Measurements from ENCODE around the gene DNAJC6.
"Not testable (repeated sequence)": the region's sequence is repeated elsewhere in the genome, so short reads cannot be mapped to it uniquely, and the experiment has no call there.

Gene DNAJC6

GRCh38 chr1:65431111-65431705 lies 121.9 kb downstream of the DNAJC6 start:
- no peak for DNase-seq (ENCODE audit: low read depth in 2 of 2)

GRCh38 chr1:65432918-65433317 lies 123.6 kb downstream of the DNAJC6 start:
- no peak for DNase-seq (ENCODE audit: low read depth in 2 of 2)

DNA sequence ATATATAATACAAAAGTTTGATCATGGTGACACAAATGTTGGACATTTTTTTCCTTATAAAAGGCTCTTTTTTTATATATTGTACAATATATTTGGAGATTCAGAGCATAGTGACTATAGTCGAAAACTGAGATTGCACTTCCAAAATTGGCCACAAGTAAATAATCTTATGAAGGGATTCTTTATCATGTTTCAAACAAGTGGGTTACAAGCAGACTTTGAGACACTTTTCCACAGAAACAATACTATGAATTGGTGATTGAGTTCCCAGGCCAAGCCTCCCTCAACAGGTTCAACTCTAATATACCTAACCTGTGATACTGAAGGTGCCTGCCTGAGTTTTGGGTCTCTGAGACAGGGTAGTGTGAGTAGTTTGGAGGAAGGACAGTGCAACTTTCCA lies 124.9 kb downstream of the DNAJC6 start:
- DNase-seq (ENCODE audit: low read depth in 2 of 2): no peak

DNA sequence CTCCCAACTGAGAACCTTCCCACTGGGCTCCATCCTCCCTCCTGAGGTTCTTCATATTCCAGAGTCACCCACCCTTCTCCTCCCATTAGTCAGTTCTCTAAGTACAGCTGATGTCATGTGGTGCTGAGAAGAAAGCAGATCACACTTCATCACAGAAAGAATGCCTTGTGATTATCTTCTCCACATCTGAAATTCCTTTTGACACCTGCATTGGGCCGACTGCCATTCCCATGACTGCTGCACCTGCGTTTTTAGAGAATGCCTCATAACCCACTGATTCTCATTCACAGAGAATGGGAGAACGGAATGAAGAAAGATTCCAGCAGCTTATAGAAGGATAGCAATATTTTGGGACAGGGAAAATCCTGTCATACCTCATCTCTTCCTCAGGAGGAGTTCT lies 125.4 kb downstream of the DNAJC6 start:
- DNase-seq (ENCODE audit: low read depth in 2 of 2): no peak

GRCh38 chr1:65435987-65436386 lies 126.6 kb downstream of the DNAJC6 start:
- DNase-seq (ENCODE audit: low read depth in 2 of 2): no peak

- no peak for DNase-seq (ENCODE audit: low read depth in 2 of 2)
Measured at GRCh38 chr1:65437616-65438015, 128.3 kb downstream of the DNAJC6 start.

DNA sequence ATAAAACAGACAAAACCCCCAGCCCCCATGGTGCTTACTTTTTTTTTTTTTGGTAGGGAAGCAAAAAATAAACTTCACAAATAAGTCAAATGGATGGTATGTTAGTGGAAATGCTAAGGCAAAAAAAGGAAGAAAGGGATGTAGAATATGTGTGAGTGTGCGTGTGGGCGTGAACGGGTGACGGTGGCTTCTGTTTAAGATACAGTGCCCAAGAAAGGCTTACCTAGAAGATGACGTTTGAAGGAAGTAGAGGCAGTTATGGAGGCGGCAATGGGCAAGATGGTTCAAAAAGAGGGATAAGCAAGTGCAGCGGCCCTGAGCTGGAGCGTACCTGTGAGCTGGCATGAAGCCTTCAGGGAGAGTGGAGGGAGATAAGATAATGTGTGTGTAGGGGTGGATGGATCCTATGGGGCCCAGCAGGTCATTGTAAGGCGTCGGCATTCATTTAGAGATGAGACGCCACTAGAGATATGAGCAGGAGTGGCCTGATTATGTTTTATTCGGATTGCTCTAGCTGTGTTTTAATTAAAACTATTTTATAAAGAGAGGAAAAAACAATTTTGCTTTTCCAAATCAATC lies 131.1 kb downstream of the DNAJC6 start:
- no peak for DNase-seq (ENCODE audit: low read depth in 2 of 2)

GRCh38 chr1:65440915-65441314 lies 131.6 kb downstream of the DNAJC6 start:
- no peak for DNase-seq (ENCODE audit: low read depth in 2 of 2)

- no peak for DNase-seq (ENCODE audit: low read depth in 2 of 2)
Measured at GRCh38 chr1:65441464-65441863, 132.1 kb downstream of the DNAJC6 start.

DNA sequence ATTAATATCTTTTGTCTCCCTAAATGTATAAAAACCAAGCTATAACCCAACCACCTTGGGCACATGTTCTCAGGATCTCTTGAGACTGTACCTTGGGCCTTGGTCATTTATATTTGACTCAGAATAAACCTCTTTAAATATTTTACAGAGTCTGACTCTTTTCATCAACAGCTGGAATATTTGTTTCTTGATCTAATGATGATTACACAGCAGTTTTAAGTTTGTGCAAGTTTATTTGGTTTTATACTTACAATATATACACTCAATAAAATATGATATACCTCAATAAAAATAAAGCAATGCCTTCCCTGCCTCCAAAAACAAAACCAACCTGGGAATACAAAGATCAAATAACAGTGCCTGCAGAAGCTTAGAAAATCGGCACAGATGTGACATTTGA lies 133.1 kb downstream of the DNAJC6 start:
- DNase-seq (ENCODE audit: low read depth in 2 of 2): no peak

- DNase-seq (ENCODE audit: low read depth in 2 of 2): no peak
Measured at GRCh38 chr1:65443647-65444046, 134.3 kb downstream of the DNAJC6 start.

- DNase-seq (ENCODE audit: low read depth in 2 of 2): no peak
Measured at GRCh38 chr1:65444128-65444640, 134.8 kb downstream of the DNAJC6 start.

DNA sequence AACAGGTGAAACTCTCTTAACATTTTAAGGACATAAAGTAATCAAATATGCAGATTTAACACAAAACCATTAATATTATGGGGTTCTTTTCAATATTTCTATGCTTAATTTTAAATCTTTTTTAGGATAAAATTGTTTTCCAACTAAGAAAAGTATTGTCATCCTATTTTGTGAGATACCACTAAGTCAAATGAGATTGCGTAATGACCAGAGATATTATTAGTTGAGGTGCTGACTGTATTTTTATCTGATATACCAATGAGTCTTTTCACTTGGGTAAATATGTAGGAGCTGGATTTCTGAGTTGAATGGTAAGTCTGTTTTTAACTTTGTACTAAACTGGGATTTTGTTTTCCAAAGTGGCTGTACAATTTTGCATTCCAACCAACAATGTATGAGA lies 136.5 kb downstream of the DNAJC6 start:
- no peak for DNase-seq (ENCODE audit: low read depth in 2 of 2)

GRCh38 chr1:65449214-65449823 lies 140.0 kb downstream of the DNAJC6 start:
- DNase-seq (ENCODE audit: low read depth in 2 of 2): no peak

DNA sequence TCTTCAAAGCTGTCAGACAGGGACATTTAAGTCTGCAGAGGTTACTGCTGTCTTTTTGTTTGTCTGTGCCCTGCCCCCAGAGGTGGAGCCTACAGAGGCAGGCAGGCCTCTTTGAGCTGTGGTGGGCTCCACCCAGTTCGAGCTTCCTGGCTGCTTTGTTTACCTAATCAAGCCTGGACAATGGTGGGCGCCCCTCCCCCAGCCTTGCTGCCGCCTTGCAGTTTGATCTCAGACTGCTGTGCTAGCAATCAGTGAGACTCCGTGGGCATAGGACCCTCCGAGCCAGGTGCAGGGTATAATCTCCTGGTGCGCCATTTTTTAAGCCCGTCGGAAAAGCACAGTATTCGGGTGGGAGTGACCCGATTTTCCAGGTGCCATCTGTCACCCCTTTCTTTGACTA lies 146.3 kb downstream of the DNAJC6 start:
- not testable (repeated sequence) for DNase-seq (ENCODE audit: low read depth in 2 of 2)

DNA sequence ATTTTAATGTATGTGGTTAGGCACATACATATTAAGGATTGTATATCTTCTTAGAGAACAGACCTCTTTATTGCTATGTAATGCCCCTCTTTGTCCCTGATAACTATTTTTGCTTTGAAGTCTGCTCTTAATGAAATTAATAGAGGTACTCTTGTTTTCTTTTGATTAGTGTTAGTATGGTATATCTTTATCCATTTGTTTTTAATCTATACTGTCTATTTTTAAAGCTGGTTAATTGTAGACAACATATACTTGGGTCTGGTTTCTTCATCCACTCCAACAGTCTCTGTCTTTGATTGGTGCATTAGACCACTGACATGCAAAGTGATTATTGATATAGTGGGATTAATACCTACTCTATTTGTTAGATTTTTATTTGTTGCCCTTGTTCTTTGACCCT lies 147.1 kb downstream of the DNAJC6 start:
- DNase-seq (ENCODE audit: low read depth in 2 of 2): no peak

DNA sequence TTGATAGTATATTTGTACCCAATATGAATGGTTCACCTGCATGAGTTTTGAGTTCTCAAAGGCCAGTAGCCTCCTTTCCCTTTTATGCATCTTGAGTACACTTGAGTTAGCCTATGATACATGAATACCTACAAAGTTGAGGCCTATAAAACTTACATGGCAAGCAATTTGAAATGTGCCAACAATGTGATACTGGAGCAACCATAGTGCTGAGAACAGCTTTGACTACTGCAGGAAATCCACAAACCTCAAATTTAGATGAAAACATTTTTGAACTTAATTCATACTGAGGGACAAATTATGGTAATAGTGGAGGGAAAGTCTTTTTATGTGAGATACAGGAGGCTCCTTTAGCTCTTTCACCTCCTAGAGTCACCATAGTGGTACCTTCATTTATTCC lies 148.5 kb downstream of the DNAJC6 start:
- no peak for DNase-seq (ENCODE audit: low read depth in 2 of 2)

DNA sequence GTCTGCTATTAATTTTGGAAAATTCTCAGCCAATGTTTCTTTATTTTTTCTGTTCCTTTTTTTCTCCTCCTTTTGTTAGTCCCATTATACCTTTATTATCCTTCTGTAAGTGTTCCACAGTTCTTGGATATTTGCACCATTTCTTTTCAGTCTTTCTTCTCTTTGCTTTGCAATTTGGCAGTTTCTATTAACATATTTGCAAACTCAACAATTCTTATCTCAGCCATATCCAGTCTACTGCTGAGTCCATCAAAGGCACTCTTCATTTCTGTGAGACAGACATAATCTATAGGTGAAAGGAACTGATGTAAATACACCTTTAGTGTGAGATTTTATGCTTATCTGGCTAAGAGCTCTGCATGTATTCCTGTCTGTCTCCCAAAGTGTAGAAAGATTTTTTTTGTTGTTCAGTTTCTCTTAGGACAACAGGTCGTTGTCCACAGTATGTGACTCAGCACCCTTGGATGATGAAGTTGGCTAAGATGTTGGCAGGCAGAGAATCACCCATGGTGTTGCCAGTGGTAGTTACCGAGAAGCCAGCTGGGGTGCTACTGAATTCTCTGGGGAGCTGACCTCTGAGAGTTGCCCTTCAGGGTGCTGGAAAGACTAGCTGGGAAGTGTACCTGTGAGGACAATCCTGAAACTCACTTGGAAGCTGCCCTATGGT lies 149.5 kb downstream of the DNAJC6 start:
- DNase-seq (ENCODE audit: low read depth in 2 of 2): no peak

- DNase-seq (ENCODE audit: low read depth in 2 of 2): no peak
Measured at GRCh38 chr1:65459397-65459768, 150.0 kb downstream of the DNAJC6 start.

Measured in stimulated activated CD8-positive, alpha-beta memory T cell treated with anti-CD3 and anti-CD28 coated beads, Interleukin-2, amount 100 ng/mL, for 1 hour (primary cell).